H9 (cell line): ENCODE data around the gene MLLT6. TPM values are rescaled to one million over a fixed set of nuclear protein-coding genes. Genes with fewer than 3 reads are reported as not detected.
A peak's percentile ranks its signal among the peaks of the same experiment; 100 is the strongest.

Experiments used
- DNase-seq: peaks from one replicate; pipeline ENCODE4 v3.0.0-alpha.2; 2017
- H2AFZ ChIP-seq: one replicate; pipeline ENCODE4 v1.6.1; 2013; ENCODE audit warnings: mild to moderate bottlenecking, low read length, control low read depth, moderate library complexity
- H2AK5ac ChIP-seq: 2 replicates; pipeline ENCODE4 v1.6.1; 2013; ENCODE audit warnings: low read length, control low read depth, mixed read lengths; ENCODE audit not compliant: insufficient read length
- H2BK120ac ChIP-seq: one replicate; pipeline ENCODE4 v1.6.1; 2013; ENCODE audit warnings: low read depth, mild to moderate bottlenecking, low read length, control low read depth, inconsistent platforms; ENCODE audit not compliant: poor library complexity, severe bottlenecking
- H2BK12ac ChIP-seq: 2 replicates; pipeline ENCODE4 v1.6.1; 2013; ENCODE audit warnings: low read length, control low read depth, mixed read lengths, low read depth; ENCODE audit not compliant: insufficient read length
- H2BK15ac ChIP-seq: 2 replicates; pipeline ENCODE4 v1.6.1; 2013; ENCODE audit warnings: low read depth, low read length, control low read depth
- H2BK20ac ChIP-seq: one replicate; pipeline ENCODE4 v1.6.1; 2013; ENCODE audit warnings: low read depth, mild to moderate bottlenecking, low read length, control low read depth, inconsistent platforms; ENCODE audit not compliant: poor library complexity, severe bottlenecking
- H2BK5ac ChIP-seq: 2 replicates; pipeline ENCODE4 v1.6.1; 2013; ENCODE audit warnings: low read length, control low read depth, mixed read lengths; ENCODE audit not compliant: insufficient read length
- H3K14ac ChIP-seq: 2 replicates; pipeline ENCODE4 v1.6.1; 2013; ENCODE audit warnings: low read length, control low read depth; ENCODE audit not compliant: insufficient read depth
- H3K18ac ChIP-seq: 2 replicates; pipeline ENCODE4 v1.6.1; 2013; ENCODE audit warnings: low read depth, mild to moderate bottlenecking, mixed read lengths, low read length, control low read depth; ENCODE audit not compliant: insufficient read length
- H3K23ac ChIP-seq: 2 replicates; pipeline ENCODE4 v1.6.1; 2013; ENCODE audit warnings: low read length, control low read depth, mixed read lengths, low read depth; ENCODE audit not compliant: insufficient read length
- H3K23me2 ChIP-seq: 2 replicates; pipeline ENCODE4 v1.6.1; 2013; ENCODE audit warnings: low read depth, mild to moderate bottlenecking, mixed read lengths, low read length, control low read depth; ENCODE audit not compliant: insufficient read length, poor library complexity, severe bottlenecking
- H3K27ac ChIP-seq: 2 replicates; pipeline ENCODE4 v1.5.1; 2013; ENCODE audit warnings: low read length, control low read depth, mixed read lengths, low read depth; ENCODE audit not compliant: insufficient read length
- H3K27me3 ChIP-seq: 2 replicates; pipeline ENCODE4 v1.6.1; 2013; ENCODE audit warnings: low read length, control low read depth, inconsistent platforms; ENCODE audit not compliant: insufficient read depth
- H3K4ac ChIP-seq: 2 replicates; pipeline ENCODE4 v1.6.1; 2013; ENCODE audit warnings: low read depth, mild to moderate bottlenecking, control low read depth, inconsistent platforms, low read length, moderate library complexity
- H3K4me1 ChIP-seq: 2 replicates; pipeline ENCODE4 v1.6.1; 2013; ENCODE audit warnings: low read length, control low read depth, inconsistent platforms; ENCODE audit not compliant: insufficient read depth
- H3K4me2 ChIP-seq: 2 replicates; pipeline ENCODE4 v1.6.1; 2013; ENCODE audit warnings: low read length, control low read depth, mixed read lengths; ENCODE audit not compliant: insufficient read length, insufficient read depth
- H3K56ac ChIP-seq: 2 replicates; pipeline ENCODE4 v1.6.1; 2013; ENCODE audit warnings: low read depth, mild to moderate bottlenecking, mixed read lengths, low read length, control low read depth; ENCODE audit not compliant: insufficient read length
- H3K79me1 ChIP-seq: 2 replicates; pipeline ENCODE4 v1.6.1; 2013; ENCODE audit warnings: low read depth, mild to moderate bottlenecking, moderate library complexity, low read length, control low read depth, inconsistent platforms; ENCODE audit not compliant: insufficient read depth, poor library complexity, severe bottlenecking
- H3K79me2 ChIP-seq: 2 replicates; pipeline ENCODE4 v1.6.1; 2013; ENCODE audit warnings: low read length, control low read depth, inconsistent platforms; ENCODE audit not compliant: insufficient read depth
- H3K9ac ChIP-seq: 2 replicates; pipeline ENCODE4 v1.6.1; 2013; ENCODE audit warnings: low read length, control low read depth, mixed read lengths; ENCODE audit not compliant: insufficient read length; ENCODE audit errors: extremely low read depth
- H3K9me3 ChIP-seq: one replicate; pipeline ENCODE4 v1.6.1; 2013; ENCODE audit warnings: low read depth, low read length, inconsistent platforms; ENCODE audit not compliant: control insufficient read depth
- H3T11ph ChIP-seq: one replicate; pipeline ENCODE4 v1.6.1; 2013; ENCODE audit warnings: mild to moderate bottlenecking, low read length, control low read depth, inconsistent platforms
- H4K20me1 ChIP-seq: one replicate; pipeline ENCODE4 v1.6.1; 2013; ENCODE audit not compliant: control insufficient read depth, insufficient read length, insufficient read depth
- H4K5ac ChIP-seq: 2 replicates; pipeline ENCODE4 v1.6.1; 2013; ENCODE audit warnings: low read depth, mild to moderate bottlenecking, mixed read lengths, low read length, control low read depth; ENCODE audit not compliant: insufficient read length
- H4K8ac ChIP-seq: replicated peaks from 2 replicates; pipeline ENCODE4 v1.6.1; 2013; ENCODE audit warnings: low read length, control low read depth, mixed read lengths, low read depth; ENCODE audit not compliant: insufficient read length
- H4K91ac ChIP-seq: 2 replicates; pipeline ENCODE4 v1.6.1; 2013; ENCODE audit warnings: low read depth, mild to moderate bottlenecking, moderate library complexity, mixed read lengths, low read length, control low read depth; ENCODE audit not compliant: insufficient read length
- H3K27ac Mint-ChIP-seq, 3 experiments: 2 replicates in 2 of 3; 3 replicates in 1 of 3; pipeline ENCODE4 v1.8.0; 2020 to 2021; ENCODE audit warnings: mixed read lengths in 3 of 3, mild to moderate bottlenecking in 1 of 3, moderate library complexity in 1 of 3
- H3K27me3 Mint-ChIP-seq: 2 replicates; pipeline ENCODE4 v1.8.0; 2021; ENCODE audit warnings: low read depth, mild to moderate bottlenecking, moderate library complexity, mixed read lengths
- H3K36me3 Mint-ChIP-seq, 3 experiments: 2 replicates in 2 of 3; 3 replicates in 1 of 3; pipeline ENCODE4 v1.8.0; 2020 to 2021; ENCODE audit warnings: low read depth in 3 of 3, mixed read lengths in 3 of 3; ENCODE audit not compliant: insufficient read depth in 1 of 3
- H3K4me1 Mint-ChIP-seq, 2 experiments: 2 replicates each; pipeline ENCODE4 v1.8.0; 2020; ENCODE audit warnings: mixed read lengths in 2 of 2
- H3K4me3 Mint-ChIP-seq, 2 experiments: 2 replicates in 1 of 2; 3 replicates in 1 of 2; pipeline ENCODE4 v1.8.0; 2020 to 2021; ENCODE audit warnings: mild to moderate bottlenecking in 2 of 2, mixed read lengths in 2 of 2, moderate library complexity in 1 of 2
- H3K9me3 Mint-ChIP-seq, 2 experiments: 2 replicates in 1 of 2; 3 replicates in 1 of 2; pipeline ENCODE4 v1.8.0; 2020; ENCODE audit warnings: mild to moderate bottlenecking in 2 of 2, mixed read lengths in 2 of 2, moderate library complexity in 1 of 2
- WGBS: extraction: QIAGEN DNeasy Blood & Tissue Kit; methylation state at CpG from one replicate; pipeline ENCODE4 v1.1.7; 2013; ENCODE audit warnings: missing lambda C conversion rate, low lambda C conversion rate, mixed read lengths; ENCODE audit not compliant: insufficient read length; ENCODE audit errors: extremely low coverage; 5-methylcytosine and 5-hydroxymethylcytosine counted together
- total RNA-seq: library from RNA; stranded (reverse); gene quantifications from 2 replicates; pipeline ENCODE4 v1.2.1, GENCODE V29; 2021
- TF ChIP-seq, protein P1 (sequence below): fragments of 200-600 bp; sonication (generic); conservative IDR thresholded peaks from 3 replicates; pipeline ENCODE4 v1.8.0; 2021; ENCODE audit warnings: antibody characterized with exemption, mild to moderate bottlenecking

Gene MLLT6
- total RNA-seq, 1 experiment from 2014 or later: 26.4 TPM

DNA sequence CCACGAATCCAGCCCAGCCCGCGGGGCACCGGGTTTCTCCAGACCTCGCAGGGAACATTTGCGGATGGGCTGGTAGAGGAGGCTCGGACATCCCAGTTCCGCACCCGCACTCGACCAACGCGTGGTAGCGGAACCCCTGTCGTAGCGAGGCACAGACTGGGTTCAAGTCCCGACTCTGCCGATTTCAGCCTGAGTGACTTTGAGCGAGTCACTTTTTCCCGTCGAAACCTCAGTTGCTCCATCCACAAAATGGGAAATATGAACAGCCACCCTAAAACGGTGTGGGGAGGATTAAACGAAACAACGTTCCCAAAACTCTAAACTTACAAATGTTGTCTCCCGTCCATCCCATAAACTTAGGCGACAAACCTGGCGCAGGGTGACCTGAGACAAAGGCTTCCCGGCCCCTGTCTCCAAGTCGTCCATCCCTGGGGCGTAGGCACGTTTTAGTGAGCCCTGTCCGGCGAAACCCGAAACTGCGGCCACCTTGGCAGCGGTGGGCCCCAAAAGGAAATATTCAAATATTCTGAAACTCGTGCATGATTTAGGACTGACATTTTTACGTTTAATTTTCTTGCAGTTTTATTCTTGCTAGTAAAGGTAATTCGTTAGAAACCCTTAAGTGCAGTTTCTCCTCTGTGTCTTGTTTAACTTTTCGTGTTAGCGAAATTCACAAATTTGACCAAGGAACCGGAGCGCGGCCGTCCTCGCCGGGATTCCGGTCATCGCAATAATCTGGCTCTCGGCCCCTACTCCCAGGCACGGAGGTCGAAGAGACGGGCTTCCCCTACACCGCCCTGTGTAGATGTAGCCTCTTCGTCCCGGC lies 1.9 kb upstream of the MLLT6 start:
- Mint-ChIP-seq H3K4me1 (peaks cover 45 to 52% of the 10 kb centered on the region in 2 experiments), H3K4me3 (peak overlapping the region; percentile 64 to 82), H3K27ac (no peak overlapping the region), H3K27me3 (peaks cover 91% of the 10 kb centered on the region), H3K9me3 (peaks cover 0 to 3% of the 10 kb centered on the region in 2 experiments; a peak in 3 of 5 replicates), H3K36me3 (no peaks in the 10 kb centered on the region; a peak in 2 of 7 replicates)
- Histone ChIP-seq H3K9ac (no peak overlapping the region), H3K56ac (no peak overlapping the region), H3K27ac (no peak overlapping the region), H3K23me2 (peaks cover 25% of the 10 kb centered on the region), H2BK12ac (no peak overlapping the region), H3K27me3 (peaks cover 67% of the 10 kb centered on the region), H3K79me2 (no peaks in the 10 kb centered on the region), H2BK15ac (no peak overlapping the region), H3K18ac (peak overlapping the region; percentile 22), H3K79me1 (no peaks in the 10 kb centered on the region), H3K4me1 (peaks cover 5% of the 10 kb centered on the region; the same call in 1 of the 2 replicates), H2BK20ac (no peak overlapping the region), H2AFZ (no peak overlapping the region), H2BK5ac (no peak overlapping the region), H3K4ac (no peak overlapping the region), H3T11ph (no peak overlapping the region), H3K14ac (no peak overlapping the region; the same call in 1 of the 2 replicates), H4K91ac (no peak overlapping the region), H2AK5ac (no peak overlapping the region), H3K4me2 (peak overlapping the region; percentile 63), H4K5ac (no peak overlapping the region), H4K8ac (no peak overlapping the region), H2BK120ac (no peak overlapping the region), H3K9me3 (no peaks in the 10 kb centered on the region), H3K23ac (no peak overlapping the region), H4K20me1 (no peaks in the 10 kb centered on the region)
- TF ChIP-seq, protein P1, sequence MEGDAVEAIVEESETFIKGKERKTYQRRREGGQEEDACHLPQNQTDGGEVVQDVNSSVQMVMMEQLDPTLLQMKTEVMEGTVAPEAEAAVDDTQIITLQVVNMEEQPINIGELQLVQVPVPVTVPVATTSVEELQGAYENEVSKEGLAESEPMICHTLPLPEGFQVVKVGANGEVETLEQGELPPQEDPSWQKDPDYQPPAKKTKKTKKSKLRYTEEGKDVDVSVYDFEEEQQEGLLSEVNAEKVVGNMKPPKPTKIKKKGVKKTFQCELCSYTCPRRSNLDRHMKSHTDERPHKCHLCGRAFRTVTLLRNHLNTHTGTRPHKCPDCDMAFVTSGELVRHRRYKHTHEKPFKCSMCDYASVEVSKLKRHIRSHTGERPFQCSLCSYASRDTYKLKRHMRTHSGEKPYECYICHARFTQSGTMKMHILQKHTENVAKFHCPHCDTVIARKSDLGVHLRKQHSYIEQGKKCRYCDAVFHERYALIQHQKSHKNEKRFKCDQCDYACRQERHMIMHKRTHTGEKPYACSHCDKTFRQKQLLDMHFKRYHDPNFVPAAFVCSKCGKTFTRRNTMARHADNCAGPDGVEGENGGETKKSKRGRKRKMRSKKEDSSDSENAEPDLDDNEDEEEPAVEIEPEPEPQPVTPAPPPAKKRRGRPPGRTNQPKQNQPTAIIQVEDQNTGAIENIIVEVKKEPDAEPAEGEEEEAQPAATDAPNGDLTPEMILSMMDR: no peak
- DNase-seq: peak; percentile 46
- WGBS: no CpG with 5 or more reads among the region's 55 CpGs
